ENCODE results near the gene ARHGEF17.
A peak's percentile ranks its signal among the peaks of the same experiment; 100 is the strongest.

The ARHGEF17 gene

DNA sequence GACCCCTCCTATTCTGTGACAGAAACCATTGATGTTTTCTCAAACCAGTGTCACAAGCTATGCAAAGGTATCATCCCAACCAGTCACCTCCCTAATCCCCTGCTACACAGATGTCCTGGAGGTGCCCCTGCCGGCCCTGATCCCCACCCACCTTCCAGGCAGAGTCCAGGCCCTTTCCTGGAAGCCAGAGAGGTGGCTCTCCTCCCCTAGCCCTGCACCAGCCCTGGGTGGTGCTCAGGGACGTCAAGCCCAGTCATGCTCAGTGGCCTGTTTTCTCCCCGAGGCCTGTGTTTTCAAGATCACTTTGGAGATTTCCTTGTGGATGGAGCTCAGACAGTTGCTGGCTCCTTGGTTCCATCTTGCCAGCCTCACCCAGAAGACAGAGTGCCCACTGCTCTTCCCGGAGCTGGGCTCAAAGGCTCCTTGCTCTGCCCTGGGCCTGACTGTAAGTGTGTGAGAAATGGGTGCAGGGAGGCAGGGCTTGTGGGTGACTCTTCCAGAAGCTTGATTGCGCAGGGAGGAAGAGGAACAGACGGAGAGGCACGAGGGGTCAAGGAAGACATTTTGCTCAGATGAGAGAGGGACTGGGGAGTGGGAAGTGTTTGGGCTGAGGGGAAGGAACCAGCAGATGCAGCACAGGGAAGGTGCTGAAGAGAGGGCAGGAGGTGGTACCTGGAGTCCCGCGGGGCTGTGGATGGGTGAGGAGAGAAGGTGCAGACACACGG, 24.6 kb upstream of the ARHGEF17 start:
- no peak overlapping the region for H3K27ac Mint-ChIP-seq
- no peak overlapping the region for H3K4me3 Mint-ChIP-seq
- no peaks in the 10 kb centered on the region for H3K36me3 Mint-ChIP-seq
- ATAC-seq (ENCODE audit: low read depth) (no peak), DNase-seq (ENCODE audit: low spot score in 2 of 2) (no peak)
- H3K27me3 Mint-ChIP-seq: no peaks in the 10 kb centered on the region
- peaks cover 15% of the 10 kb centered on the region for H3K4me1 Mint-ChIP-seq
- H3K9me3 Mint-ChIP-seq: no peaks in the 10 kb centered on the region

DNA sequence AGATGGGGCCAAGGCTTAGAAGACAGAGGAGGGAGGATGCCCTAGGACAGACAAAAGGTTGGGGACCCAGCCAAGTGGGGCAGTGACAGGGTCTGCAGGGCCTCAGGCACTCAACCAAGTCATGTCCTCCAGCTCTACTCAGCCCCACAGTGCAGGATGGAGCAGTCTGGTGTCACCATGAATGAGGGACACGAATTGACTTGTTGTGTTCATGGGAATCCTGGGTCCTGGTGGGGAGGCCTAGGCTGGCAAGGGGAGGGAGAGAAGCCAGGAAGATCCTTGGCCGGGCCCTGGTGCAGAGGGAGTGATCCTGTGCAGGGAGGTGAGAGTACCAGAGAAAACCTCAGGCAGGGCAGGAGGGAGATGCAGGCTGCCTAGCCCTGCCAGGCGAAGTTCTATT, 24.0 kb upstream of the ARHGEF17 start:
- Mint-ChIP-seq H3K27ac (no peak overlapping the region), H3K36me3 (no peaks in the 10 kb centered on the region), H3K4me1 (peaks cover 20% of the 10 kb centered on the region), H3K27me3 (no peaks in the 10 kb centered on the region), H3K9me3 (no peaks in the 10 kb centered on the region), H3K4me3 (no peak overlapping the region)
- DNase-seq (ENCODE audit: low spot score in 2 of 2): no peak
- ATAC-seq (ENCODE audit: low read depth): no peak

DNA sequence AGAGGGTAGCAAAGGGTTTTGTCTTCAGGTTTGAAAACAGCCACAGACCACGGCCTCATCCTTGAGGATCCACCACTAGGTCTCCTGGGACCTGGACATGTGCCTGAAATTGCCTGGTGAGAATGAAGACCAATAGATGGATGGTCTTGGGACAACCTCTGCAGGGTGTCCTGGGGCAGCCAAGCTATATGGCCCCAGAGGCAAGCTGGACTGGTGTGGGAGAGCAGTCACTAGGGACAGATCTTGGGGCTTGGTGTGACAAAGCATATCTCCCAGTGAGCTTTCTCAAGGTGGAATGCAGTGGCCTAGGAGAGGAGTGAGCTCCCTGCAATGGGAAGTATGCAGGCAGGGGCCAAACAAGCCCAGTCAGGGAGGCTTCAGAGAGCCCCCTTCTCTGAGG, 22.4 kb upstream of the ARHGEF17 start:
- Mint-ChIP-seq H3K4me1 (peaks cover 25% of the 10 kb centered on the region), H3K9me3 (no peaks in the 10 kb centered on the region), H3K27me3 (no peaks in the 10 kb centered on the region), H3K27ac (no peak overlapping the region), H3K4me3 (no peak overlapping the region), H3K36me3 (no peaks in the 10 kb centered on the region)
- DNase-seq (ENCODE audit: low spot score in 2 of 2) (no peak), ATAC-seq (ENCODE audit: low read depth) (no peak)

DNA sequence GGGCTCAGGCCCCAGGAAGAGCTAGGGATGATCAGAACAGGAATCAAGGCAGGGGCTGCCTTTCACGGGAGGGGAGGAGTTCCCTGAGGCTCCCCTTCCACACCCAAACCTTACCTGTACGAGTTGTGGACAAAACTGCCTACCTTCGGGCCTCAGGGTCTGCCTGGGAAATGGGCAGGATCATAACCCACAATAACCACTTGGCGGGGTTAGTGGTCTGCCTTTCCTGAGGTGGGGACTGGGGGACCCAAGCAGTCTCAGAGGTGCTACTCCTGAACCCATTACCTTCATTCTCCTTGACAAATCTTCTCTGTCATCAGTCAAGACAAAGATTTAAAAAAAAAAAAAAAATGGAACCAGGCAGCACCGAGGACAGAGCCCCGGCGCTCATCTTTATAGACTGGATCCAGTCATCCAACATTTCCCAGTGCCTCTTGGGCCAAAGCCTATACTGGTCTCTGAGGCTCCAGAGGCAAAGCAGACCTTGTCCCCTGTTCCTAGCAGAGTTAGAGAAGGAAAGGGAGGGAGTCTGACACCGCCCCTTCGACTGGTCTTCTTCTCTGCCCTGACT, 21.8 kb upstream of the ARHGEF17 start:
- ATAC-seq (ENCODE audit: low read depth) (no peak), DNase-seq (ENCODE audit: low spot score in 2 of 2) (no peak)
- no peak overlapping the region for H3K27ac Mint-ChIP-seq
- H3K4me3 Mint-ChIP-seq: no peak overlapping the region
- no peaks in the 10 kb centered on the region for H3K27me3 Mint-ChIP-seq
- no peaks in the 10 kb centered on the region for H3K36me3 Mint-ChIP-seq
- no peaks in the 10 kb centered on the region for H3K9me3 Mint-ChIP-seq
- peaks cover 24% of the 10 kb centered on the region for H3K4me1 Mint-ChIP-seq

DNA sequence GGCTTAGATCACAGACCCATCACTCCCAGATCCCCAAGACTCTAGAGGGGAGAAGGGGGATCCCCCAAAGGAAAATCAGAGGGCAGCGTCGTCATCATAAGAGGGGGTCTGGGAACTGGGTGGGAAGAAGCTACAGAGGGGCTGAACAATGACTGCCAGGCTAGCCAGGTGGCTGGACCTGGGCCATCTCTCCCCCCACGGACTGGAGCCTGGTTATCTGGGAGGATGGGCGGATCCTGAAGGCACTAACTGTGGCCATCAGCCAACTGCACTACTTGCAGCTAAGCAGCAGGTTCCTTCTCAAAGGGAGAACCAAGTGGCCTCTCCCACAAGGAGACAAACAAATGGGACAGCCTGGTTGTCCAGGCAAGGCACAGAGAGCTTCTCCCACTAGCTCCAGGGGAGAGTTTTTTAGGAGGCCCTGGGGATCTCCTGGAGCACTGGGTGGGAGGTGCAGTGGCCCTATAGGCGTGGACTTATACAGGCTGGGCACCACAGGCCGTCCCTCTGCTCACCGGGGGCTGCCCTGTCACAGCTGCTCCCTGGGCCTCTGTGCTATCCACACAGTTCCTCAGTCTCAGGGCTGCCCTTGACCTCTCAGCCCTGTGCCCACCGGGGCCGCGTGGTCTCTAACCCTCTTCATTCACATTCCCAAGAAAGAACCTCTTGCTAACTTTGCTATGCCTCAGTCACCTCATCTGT, 20.5 kb upstream of the ARHGEF17 start:
- H3K4me3 Mint-ChIP-seq: no peak overlapping the region
- H3K27ac Mint-ChIP-seq: peak overlapping the region; percentile 93
- H3K9me3 Mint-ChIP-seq: no peaks in the 10 kb centered on the region
- no peaks in the 10 kb centered on the region for H3K36me3 Mint-ChIP-seq
- H3K27me3 Mint-ChIP-seq: no peaks in the 10 kb centered on the region
- ATAC-seq (ENCODE audit: low read depth): no peak
- DNase-seq (ENCODE audit: low spot score in 2 of 2): no peak
- H3K4me1 Mint-ChIP-seq: peaks cover 21% of the 10 kb centered on the region

DNA sequence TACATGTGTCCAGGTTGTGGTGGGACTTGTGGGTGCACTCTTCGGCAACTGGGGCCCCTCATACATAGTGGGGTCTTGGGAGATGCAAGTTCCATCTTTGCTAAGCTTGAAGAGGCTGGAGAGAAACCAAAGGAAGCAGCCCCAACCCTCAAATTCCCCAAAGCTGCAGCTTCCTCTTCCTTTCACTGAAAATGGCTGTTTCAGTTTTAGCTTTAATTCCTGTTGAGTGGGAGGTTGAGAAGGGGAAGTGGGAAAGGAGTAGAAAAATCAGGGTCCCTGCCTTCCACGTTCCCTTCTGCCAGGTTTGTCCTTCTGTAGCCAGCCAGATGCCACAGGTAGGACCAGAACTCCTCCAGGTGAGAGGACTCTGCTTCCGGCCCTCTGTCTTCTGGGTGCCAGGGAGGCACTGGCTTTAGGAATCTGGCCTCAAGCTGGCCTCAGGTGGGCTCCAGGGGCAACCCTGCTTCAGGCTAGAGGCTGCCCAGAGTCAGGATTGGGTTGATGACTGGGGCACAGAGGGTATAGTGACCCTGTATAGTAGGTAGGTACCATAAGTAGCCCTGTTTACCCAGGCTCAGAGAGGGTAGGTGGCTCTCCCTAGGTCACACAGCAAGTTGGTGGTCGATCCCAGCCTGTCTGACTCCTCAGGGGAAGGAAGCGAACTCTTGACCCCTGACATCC, 19.7 kb upstream of the ARHGEF17 start:
- DNase-seq (ENCODE audit: low spot score in 2 of 2) (no peak), ATAC-seq (ENCODE audit: low read depth) (peak; percentile 7)
- no peaks in the 10 kb centered on the region for H3K9me3 Mint-ChIP-seq
- H3K27ac Mint-ChIP-seq: peak overlapping the region; percentile 93
- no peak overlapping the region for H3K4me3 Mint-ChIP-seq
- peaks cover 3% of the 10 kb centered on the region for H3K27me3 Mint-ChIP-seq
- no peaks in the 10 kb centered on the region for H3K36me3 Mint-ChIP-seq
- peaks cover 21% of the 10 kb centered on the region for H3K4me1 Mint-ChIP-seq

DNA sequence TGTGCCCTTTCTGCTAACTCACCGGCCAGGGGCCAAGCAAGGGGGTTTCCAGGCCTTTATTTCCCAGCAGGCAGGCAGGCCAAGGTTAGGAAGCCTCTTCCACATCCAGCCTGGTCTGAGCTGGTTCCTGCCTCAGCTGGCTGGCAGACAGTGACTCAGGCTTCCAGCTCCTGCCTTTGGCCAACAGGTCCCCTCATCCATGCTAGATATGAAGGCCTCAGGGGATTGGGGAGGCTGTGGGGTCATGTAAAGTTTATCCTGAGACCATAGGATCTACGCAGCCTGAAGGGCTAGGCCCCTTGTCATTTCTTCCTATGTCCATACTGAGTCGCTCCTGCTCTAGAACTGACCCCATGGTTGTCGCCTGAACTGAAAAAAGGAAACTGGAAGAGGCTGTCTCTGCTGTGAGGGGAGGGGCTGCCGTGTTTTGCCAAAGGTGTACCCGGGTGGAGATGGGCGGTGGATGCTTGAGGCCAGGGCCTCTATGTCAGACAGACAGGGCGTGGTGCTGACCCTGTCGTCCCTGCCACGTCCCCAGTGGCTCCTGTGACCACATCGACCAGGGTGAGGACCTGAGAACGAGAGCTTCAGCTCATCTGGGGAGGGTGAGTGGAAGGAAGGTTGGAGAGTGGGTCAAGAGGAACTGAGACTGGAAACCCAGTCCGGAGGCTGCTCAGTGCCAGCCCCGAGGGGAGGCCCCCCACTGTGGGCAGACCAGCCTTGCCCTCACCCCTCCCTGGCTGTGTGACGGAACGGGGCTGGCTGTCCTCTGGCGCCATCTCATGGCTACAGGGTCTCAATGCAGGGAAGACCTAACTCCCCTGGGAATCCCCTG, 19.0 kb upstream of the ARHGEF17 start:
- Mint-ChIP-seq H3K4me3 (peak overlapping the region; percentile 71), H3K4me1 (peaks cover 19% of the 10 kb centered on the region), H3K27ac (peak overlapping the region; percentile 93), H3K27me3 (peaks cover 3% of the 10 kb centered on the region), H3K36me3 (no peaks in the 10 kb centered on the region), H3K9me3 (no peaks in the 10 kb centered on the region)
- DNase-seq (ENCODE audit: low spot score in 2 of 2) (peak; percentile 80 to 85), ATAC-seq (ENCODE audit: low read depth) (peak; percentile 93)

DNA sequence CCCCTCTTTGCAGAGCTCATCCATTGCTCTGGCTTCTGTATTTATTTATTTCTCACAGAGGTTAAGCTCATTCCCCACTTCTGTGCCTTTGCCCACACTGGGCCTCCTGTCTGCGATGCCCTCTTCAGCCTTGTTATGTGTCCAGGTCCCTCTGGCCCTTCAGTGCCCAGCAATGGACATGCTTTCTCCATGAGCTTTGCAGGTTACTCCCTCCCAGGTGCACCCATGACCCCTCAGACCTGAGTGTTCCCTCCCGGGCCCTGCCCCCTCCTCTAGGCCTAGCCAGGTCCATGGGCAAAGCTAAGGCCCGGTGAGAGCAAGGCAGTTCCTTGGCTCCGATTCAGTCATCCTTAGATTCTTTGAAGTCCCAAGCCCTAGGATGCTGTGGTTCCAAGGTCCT, 17.5 kb upstream of the ARHGEF17 start:
- Mint-ChIP-seq H3K4me3 (no peak overlapping the region), H3K4me1 (peaks cover 22% of the 10 kb centered on the region), H3K27ac (no peak overlapping the region), H3K36me3 (no peaks in the 10 kb centered on the region), H3K27me3 (peaks cover 5% of the 10 kb centered on the region), H3K9me3 (no peaks in the 10 kb centered on the region)
- DNase-seq (ENCODE audit: low spot score in 2 of 2) (no peak), ATAC-seq (ENCODE audit: low read depth) (no peak)

DNA sequence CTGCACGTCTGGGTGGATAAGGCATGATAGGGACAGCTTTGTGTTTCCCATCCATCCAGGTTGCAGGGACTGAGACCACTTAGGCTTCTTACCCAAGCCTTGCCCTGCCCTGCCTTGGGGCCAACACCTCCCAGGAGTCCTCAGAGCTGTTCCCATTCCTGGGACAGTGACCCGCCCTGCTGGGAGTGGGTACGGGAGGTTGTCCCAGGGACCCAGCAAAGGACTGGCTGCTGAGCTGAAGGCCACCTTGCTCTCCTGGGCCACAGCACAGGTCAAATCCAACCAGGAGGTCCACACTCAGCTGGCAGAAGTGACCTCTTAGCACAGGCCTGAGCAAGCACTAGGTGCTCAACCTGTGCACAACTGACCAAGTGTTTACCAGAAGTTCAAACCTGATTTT, 16.9 kb upstream of the ARHGEF17 start:
- no peaks in the 10 kb centered on the region for H3K36me3 Mint-ChIP-seq

DNA sequence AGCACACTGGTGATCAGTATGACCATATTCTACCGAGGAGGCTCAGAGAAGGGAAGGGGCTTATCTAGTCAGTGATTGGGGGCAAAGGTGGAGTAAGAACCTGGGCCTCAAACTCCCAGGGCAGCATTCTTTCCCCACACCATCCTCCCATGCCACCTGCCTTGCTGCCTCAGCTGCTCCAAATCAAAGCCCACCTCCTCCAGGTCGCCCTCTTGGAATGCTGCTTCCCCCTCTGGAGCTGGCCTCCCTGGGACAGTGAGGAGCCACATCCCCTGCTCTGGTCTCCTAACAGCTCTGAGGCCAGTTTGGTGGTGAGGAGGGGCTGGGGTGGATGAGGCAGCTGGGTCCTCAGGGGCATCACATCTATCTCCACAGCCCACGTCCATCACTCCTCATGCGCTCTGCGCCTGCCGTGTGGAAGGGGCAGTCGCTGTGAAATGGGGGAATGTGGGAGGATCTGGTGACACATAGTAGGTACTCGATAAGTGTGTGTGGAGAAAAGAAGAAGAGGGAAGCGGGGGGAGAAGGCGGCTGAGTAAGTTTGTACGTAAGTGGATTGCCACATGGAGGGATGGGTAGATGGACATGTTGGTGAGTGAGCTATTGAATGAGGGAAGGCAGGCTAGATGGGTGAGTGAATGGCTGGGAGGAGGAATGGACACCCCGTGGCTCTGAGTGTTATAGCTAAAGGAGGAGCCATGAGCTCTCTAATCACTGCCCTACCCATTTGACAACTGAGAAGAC, 16.1 kb upstream of the ARHGEF17 start:
- Mint-ChIP-seq H3K27me3 (peaks cover 5% of the 10 kb centered on the region), H3K27ac (no peak overlapping the region), H3K4me1 (peaks cover 23% of the 10 kb centered on the region), H3K4me3 (no peak overlapping the region), H3K9me3 (no peaks in the 10 kb centered on the region), H3K36me3 (no peaks in the 10 kb centered on the region)
- DNase-seq (ENCODE audit: low spot score in 2 of 2) (no peak), ATAC-seq (ENCODE audit: low read depth) (no peak)

More for the DNA sequence above, 16.9 kb upstream of the ARHGEF17 start:
- Mint-ChIP-seq H3K27ac (no peak overlapping the region), H3K9me3 (no peaks in the 10 kb centered on the region), H3K4me1 (peaks cover 23% of the 10 kb centered on the region), H3K27me3 (peaks cover 5% of the 10 kb centered on the region), H3K4me3 (no peak overlapping the region)
- ATAC-seq (ENCODE audit: low read depth): no peak
- no peak for DNase-seq (ENCODE audit: low spot score in 2 of 2)

DNA sequence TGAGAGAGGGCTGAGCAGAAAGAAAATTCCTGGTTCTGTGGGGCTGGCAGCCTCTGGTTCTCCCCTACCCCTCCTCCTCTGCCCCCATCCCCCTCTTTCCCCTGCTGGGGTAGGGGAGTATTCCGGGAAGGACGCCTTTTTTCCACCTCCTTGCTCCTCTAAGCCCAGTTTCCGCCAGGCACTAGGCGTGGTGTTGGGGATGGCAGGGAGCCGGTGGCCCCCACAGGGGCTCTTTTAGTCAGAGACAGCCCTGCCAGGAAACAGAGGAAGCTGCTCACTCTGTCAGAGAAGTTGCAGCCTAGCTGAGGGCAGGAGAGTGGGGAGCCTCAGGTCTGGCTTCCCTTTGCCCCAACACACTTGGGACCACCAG, 15.6 kb upstream of the ARHGEF17 start:
- H3K4me1 Mint-ChIP-seq: peaks cover 23% of the 10 kb centered on the region
- no peak overlapping the region for H3K4me3 Mint-ChIP-seq
- H3K36me3 Mint-ChIP-seq: no peaks in the 10 kb centered on the region
- no peak overlapping the region for H3K27ac Mint-ChIP-seq
- DNase-seq (ENCODE audit: low spot score in 2 of 2): no peak
- no peak for ATAC-seq (ENCODE audit: low read depth)
- H3K27me3 Mint-ChIP-seq: peaks cover 5% of the 10 kb centered on the region
- no peaks in the 10 kb centered on the region for H3K9me3 Mint-ChIP-seq

DNA sequence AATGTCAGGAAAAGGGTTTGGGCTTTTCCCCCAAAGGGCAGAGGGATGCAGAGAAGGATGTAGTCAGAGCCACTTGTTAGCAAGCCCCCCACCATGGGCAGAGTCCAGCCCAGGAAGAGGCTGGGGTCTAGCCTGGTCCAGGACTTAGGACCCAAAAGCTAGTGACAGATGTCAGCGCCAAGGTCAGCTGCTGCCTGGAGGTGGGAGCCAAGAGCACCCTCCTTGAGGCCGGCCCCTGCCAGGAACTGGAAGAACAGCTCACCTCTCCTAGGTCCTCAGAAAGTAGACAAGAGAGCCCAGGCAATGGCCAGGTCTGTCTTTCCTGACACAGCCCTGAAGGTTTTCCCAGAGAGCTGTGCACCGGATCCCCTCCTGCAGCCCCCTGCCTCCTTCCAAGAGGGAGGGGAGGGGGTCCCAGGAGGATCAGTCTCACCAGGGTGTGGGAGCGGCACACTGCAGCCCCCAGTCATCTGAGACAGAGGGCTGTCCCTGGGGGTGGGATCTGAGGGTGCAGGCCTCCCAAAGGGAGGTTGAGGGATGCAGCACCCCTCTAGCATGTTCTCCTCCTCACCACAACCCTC, 14.6 kb upstream of the ARHGEF17 start:
- no peak for ATAC-seq (ENCODE audit: low read depth)
- Mint-ChIP-seq H3K36me3 (no peaks in the 10 kb centered on the region), H3K4me3 (no peak overlapping the region), H3K27me3 (peaks cover 10% of the 10 kb centered on the region), H3K4me1 (peaks cover 16% of the 10 kb centered on the region), H3K27ac (no peak overlapping the region), H3K9me3 (no peaks in the 10 kb centered on the region)
- DNase-seq (ENCODE audit: low spot score in 2 of 2): no peak

DNA sequence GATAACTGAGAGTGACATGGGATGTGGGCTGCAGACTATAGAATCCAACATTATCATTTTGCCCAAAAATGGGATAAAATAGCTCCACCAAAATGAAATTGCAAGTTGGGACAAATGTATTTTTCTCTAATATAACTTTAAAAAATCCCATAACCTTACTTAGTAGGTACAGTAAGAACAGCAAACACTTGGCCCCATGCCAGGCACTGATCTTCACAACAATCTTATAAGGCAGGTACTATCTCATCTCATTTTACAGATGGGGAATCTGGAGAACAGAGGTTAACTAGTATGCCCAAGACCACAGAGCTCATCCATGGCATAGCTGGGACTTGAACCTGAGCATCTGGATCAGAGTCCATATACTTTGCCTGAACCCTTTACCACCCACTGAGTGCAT, 13.5 kb upstream of the ARHGEF17 start:
- Mint-ChIP-seq H3K36me3 (no peaks in the 10 kb centered on the region), H3K4me1 (peaks cover 6% of the 10 kb centered on the region), H3K4me3 (no peak overlapping the region), H3K27ac (no peak overlapping the region), H3K27me3 (peaks cover 10% of the 10 kb centered on the region), H3K9me3 (no peaks in the 10 kb centered on the region)
- DNase-seq (ENCODE audit: low spot score in 2 of 2): no peak
- no peak for ATAC-seq (ENCODE audit: low read depth)

Data from memory B cell (primary cell).